K562 (cell line): Measurements from ENCODE around the gene MITF. TPM values are rescaled to one million over a fixed set of nuclear protein-coding genes. Genes with fewer than 3 reads are reported as not detected.

Experiments
- ATAC-seq: fragments of 200-7000 bp; cut with Tn5 transposase; 3 replicates; pipeline ENCODE4 v1.9.1; 2020; ENCODE audit warnings: moderate library complexity
- BruUV-seq: library from RNA; stranded (reverse); fragments of 400-500 nt; replicated peaks from 2 replicates; lab custom pipeline; 2021; lab: Mats Ljungman, UMichigan
- CTCF ChIA-PET: fragments of 300-600 bp; formaldehyde crosslinking; extraction: SDS; loops from one replicate; lab custom pipeline; 2021; ENCODE audit warnings: low intra/inter-chr PET ratio; lab: Yijun Ruan, JAX
- POLR2A ChIA-PET: fragments of 300-600, 350-650 bp; sonication (Branson Sonifier 250); formaldehyde crosslinking; extraction: SDS; loops from one replicate; lab custom pipeline; 2021; ENCODE audit warnings: antibody characterized with exemption, inconsistent platforms; lab: Yijun Ruan, JAX
- DNase-seq, 4 experiments: peaks; one replicate each; pipeline versions ENCODE4 v3.0.0 to v3.0.0-alpha.2; 2011 to 2018; ENCODE audit warnings: low spot score in 3 of 4, mixed read lengths in 3 of 4; ENCODE audit errors: extremely low read depth in 1 of 4
- FAIRE-seq: peaks from 2 replicates; lab custom pipeline; 2011; peaks lifted over from hg19 to GRCh38; lab: Jason Lieb, UNC
- H2AFZ ChIP-seq: 2 replicates; pipeline ENCODE4 v1.6.0; 2011; ENCODE audit warnings: low read depth, low read length, control low read depth, inconsistent platforms
- H3K27ac ChIP-seq: fragments of 200-600 bp; 3 replicates; pipeline ENCODE4 v1.8.0; 2011; ENCODE audit warnings: low read depth, mild to moderate bottlenecking, control low read depth, inconsistent platforms, low read length, moderate library complexity, mixed read lengths; ENCODE audit errors: extremely low read depth
- H3K27me3 ChIP-seq, 2 experiments: fragments of 300-600 bp in 1 of 2; 2 replicates in 1 of 2; 3 replicates in 1 of 2; pipeline versions ENCODE4 v1.6.0 to v1.8.0; 2011; ENCODE audit warnings: inconsistent platforms in 2 of 2, low read length in 2 of 2, mild to moderate bottlenecking in 1 of 2, mixed read lengths in 1 of 2, moderate library complexity in 1 of 2; ENCODE audit not compliant: control insufficient read depth in 2 of 2, insufficient read depth in 2 of 2
- H3K36me3 ChIP-seq: fragments of 300-600 bp; 3 replicates; pipeline ENCODE4 v1.8.0; 2011; ENCODE audit warnings: mild to moderate bottlenecking, low read length, inconsistent platforms; ENCODE audit not compliant: control insufficient read depth, insufficient read depth
- H3K4me1 ChIP-seq, 2 experiments: fragments of 200-600 bp in 1 of 2; replicated peaks in 1 of 2; 2 replicates in 1 of 2; 3 replicates in 1 of 2; pipeline versions ENCODE4 v1.5.1 to v1.8.0; 2011; ENCODE audit warnings: inconsistent platforms in 2 of 2, low read length in 2 of 2, mild to moderate bottlenecking in 1 of 2, mixed read lengths in 1 of 2, moderate library complexity in 1 of 2; ENCODE audit not compliant: control insufficient read depth in 2 of 2, insufficient read depth in 2 of 2
- H3K4me2 ChIP-seq: 2 replicates; pipeline ENCODE4 v1.6.1; 2011; ENCODE audit warnings: low read length, control low read depth, inconsistent platforms, mixed read lengths; ENCODE audit not compliant: insufficient read depth
- H3K4me3 ChIP-seq: fragments of 200-600 bp; sonication (generic), shearing (Covaris generic); 2 replicates; pipeline ENCODE4 v1.5.1; 2016; ENCODE audit warnings: control low read depth, inconsistent platforms
- H3K79me2 ChIP-seq: fragments of 200-600 bp; 3 replicates; pipeline ENCODE4 v1.8.0; 2011; ENCODE audit warnings: low read length, inconsistent platforms; ENCODE audit not compliant: control insufficient read depth, insufficient read depth
- H3K9ac ChIP-seq, 2 experiments: 2 replicates each; pipeline versions ENCODE4 v1.6.0 to v1.6.1; 2011; ENCODE audit warnings: low read depth in 2 of 2, low read length in 2 of 2, control low read depth in 1 of 2, inconsistent platforms in 1 of 2, mild to moderate bottlenecking in 1 of 2, mixed read lengths in 1 of 2; ENCODE audit not compliant: insufficient read depth in 1 of 2
- H3K9me1 ChIP-seq: one replicate; pipeline ENCODE4 v1.6.0; 2011; ENCODE audit warnings: inconsistent platforms, mild to moderate bottlenecking, low read length, moderate library complexity; ENCODE audit not compliant: control insufficient read depth, insufficient read depth
- H3K9me3 ChIP-seq: replicated peaks from 2 replicates; pipeline ENCODE4 v1.5.1; 2011; ENCODE audit warnings: low read depth, low read length, inconsistent platforms; ENCODE audit not compliant: control insufficient read depth, insufficient read depth
- H4K20me1 ChIP-seq: replicated peaks from 2 replicates; pipeline ENCODE4 v1.6.1; 2011; ENCODE audit warnings: low read length, inconsistent platforms, mixed read lengths; ENCODE audit not compliant: control insufficient read depth, insufficient read depth
- ARID4B ChIP-seq: sonication (generic); formaldehyde crosslinking; IDR thresholded peaks from 2 replicates; pipeline ENCODE4 v1.8.0; 2022; ENCODE audit warnings: mild to moderate bottlenecking, missing genetic modification reagents
- ATF1 ChIP-seq, 2 experiments: fragments of 450-650 bp in 1 of 2; IDR thresholded peaks; 2 replicates each; pipeline ENCODE4 v1.6.1; 2016; ENCODE audit warnings: missing compliant biosample characterization in 1 of 2, missing genetic modification characterization in 1 of 2
- E2F4 ChIP-seq: sonication (generic); formaldehyde crosslinking; IDR thresholded peaks from 2 replicates; pipeline ENCODE4 v1.8.0; 2022; ENCODE audit warnings: mild to moderate bottlenecking, low read depth, missing genetic modification reagents
- ELK3 ChIP-seq: fragments of 450-650 bp; formaldehyde crosslinking; IDR thresholded peaks from 2 replicates; pipeline ENCODE4 v1.4.0; 2020; ENCODE audit warnings: mild to moderate bottlenecking
- EWSR1 ChIP-seq: fragments of 450-650 bp; IDR thresholded peaks from 2 replicates; pipeline ENCODE4 v1.6.1; 2018; ENCODE audit warnings: borderline replicate concordance, mild to moderate bottlenecking, low read depth, moderate library complexity; ENCODE audit not compliant: partially characterized antibody
- KLF6 ChIP-seq: fragments of 250-450 bp; sonication (Bioruptor Pico); IDR thresholded peaks from 2 replicates; pipeline ENCODE4 v1.4.0; 2020; ENCODE audit warnings: mild to moderate bottlenecking, moderate library complexity, borderline replicate concordance
- MYBL2 ChIP-seq, 2 experiments: fragments of 450-650 bp in 1 of 2; sonication (generic) in 1 of 2; formaldehyde crosslinking in 1 of 2; IDR thresholded peaks; 2 replicates each; pipeline versions ENCODE4 v1.6.1 to v1.8.1; 2017 to 2022; ENCODE audit warnings: borderline replicate concordance in 1 of 2, inconsistent platforms in 1 of 2, low read depth in 1 of 2, mild to moderate bottlenecking in 1 of 2, missing genetic modification reagents in 1 of 2, moderate library complexity in 1 of 2
- NR2F6 ChIP-seq: fragments of 450-650 bp; formaldehyde crosslinking; IDR thresholded peaks from 2 replicates; pipeline ENCODE4 v1.4.0; 2020; ENCODE audit warnings: mild to moderate bottlenecking
- SREBF1 ChIP-seq: fragments of 150-350 bp; IDR thresholded peaks from 2 replicates; pipeline ENCODE4 v1.6.1; 2014; ENCODE audit warnings: antibody characterized with exemption, low read depth, low read length, borderline replicate concordance
- ZNF444 ChIP-seq: fragments of 250-450 bp; sonication (Bioruptor Pico); IDR thresholded peaks from 2 replicates; pipeline ENCODE4 v1.4.0; 2020; ENCODE audit warnings: mild to moderate bottlenecking, moderate library complexity
- ZNF511 ChIP-seq: sonication (generic); formaldehyde crosslinking; IDR thresholded peaks from 2 replicates; pipeline ENCODE4 v1.8.0; 2022; ENCODE audit warnings: mild to moderate bottlenecking, missing genetic modification reagents
- ZNF644 ChIP-seq: fragments of 200-800 bp; sonication (Bioruptor generic); IDR thresholded peaks from 2 replicates; pipeline ENCODE4 v1.6.1; 2016; ENCODE audit warnings: low read depth, missing genetic modification characterization, missing compliant biosample characterization
- WGBS: fragments of 100-300 bp; shearing (Covaris generic); methylation state at CpG from one replicate; pipeline ENCODE4 v1.1.6; 2016; ENCODE audit warnings: low coverage, mixed read lengths; ENCODE audit not compliant: insufficient coverage; ENCODE audit errors: missing lambda C conversion rate; 5-methylcytosine and 5-hydroxymethylcytosine counted together
- in situ Hi-C: fragments of 300-500 bp; cut with MboI; formaldehyde crosslinking; loops from 4 replicates; pipeline ENCODE4 v1.15.0; 2018; ENCODE audit warnings: inconsistent platforms, mixed read lengths
- intact Hi-C: fragments of 100-400 bp; cut with micrococcal nuclease; formaldehyde crosslinking; loops from 2 replicates; pipeline ENCODE4 v1.14.2; 2022
- polyA plus RNA-seq, 8 experiments: library from polyadenylated mRNA; depleted of rRNA in 4 of 8; stranded (reverse) in 5 of 8; unstranded in 3 of 8; fragments of >200 nt; fragmentation: Nextera tagmentation in 2 of 8; fragmentation: Illumina TruSeq in 1 of 8; extraction: Ambion mirVana in 2 of 8; extraction: Trizol in 1 of 8; gene quantifications; 2 replicates each; pipeline versions ENCODE4 v1.2.1 to v1.2.3, GENCODE V29; 2011 to 2014; ENCODE audit warnings: inconsistent platforms in 1 of 8, missing spikeins in 1 of 8
- total RNA-seq, 7 experiments: library from RNA; depleted of rRNA in 6 of 7; stranded (reverse); fragments of >200 nt in 6 of 7; fragmentation: Illumina TruSeq in 2 of 7; extraction: Trizol in 2 of 7; gene quantifications; 2 replicates each; pipeline versions ENCODE4 v1.2.1 to v1.2.3, GENCODE V29; 2011 to 2021; ENCODE audit warnings: low replicate concordance in 1 of 7

MITF gene
- total and polyA plus RNA-seq, 9 of the 15 experiments (the other 6 are each of a cell fraction or from before 2014, with no cell fraction given), result 5.6 to 14.9 (median 11.1) TPM

GRCh38 chr3:69987833-69988232 lies 248.6 kb downstream of the MITF start:
- 5% methylated on average over 6 of the region's 6 CpGs for WGBS
- Histone ChIP-seq H3K4me1 (no peaks in the 10 kb centered on the region; a peak in 1 of 5 replicates), H3K4me3 (no peak overlapping the region), H3K27me3 (peaks cover 5 to 11% of the 10 kb centered on the region in 2 experiments; a peak in 4 of 5 replicates), H3K9me1 (no peaks in the 10 kb centered on the region), H4K20me1 (no peaks in the 10 kb centered on the region), H3K4me2 (no peak overlapping the region), H3K9me3 (no peaks in the 10 kb centered on the region), H3K36me3 (no peaks in the 10 kb centered on the region), H3K79me2 (no peaks in the 10 kb centered on the region), H2AFZ (no peak overlapping the region), H3K9ac (no peak overlapping the region), H3K27ac (no peak overlapping the region)
- no peak for ATAC-seq
- no peak for FAIRE-seq
- BruUV-seq, result no TSS peak
- DNase-seq, result no peak
- intact Hi-C loops, result no loop called here
- in situ Hi-C loops, result no loop called here
- ChIA-PET POLR2A (no interaction called here), CTCF (no interaction called here)
- no peak for TF ChIP-seq ZNF444 (CRISPR knock-in tag)
- no peak for TF ChIP-seq SREBF1
- no peak for TF ChIP-seq ARID4B (CRISPR knock-in tag)
- TF ChIP-seq ZNF644 (tag), result no peak
- TF ChIP-seq ZNF511 (CRISPR knock-in tag), result no peak
- no peak for TF ChIP-seq EWSR1
- TF ChIP-seq NR2F6 (CRISPR knock-in tag), result no peak
- no peak for TF ChIP-seq E2F4 (CRISPR knock-in tag)
- TF ChIP-seq KLF6, result no peak
- no peak for TF ChIP-seq MYBL2 (IDR thresholded peaks at IDR 0.05; ENCODE audit: low read depth)
- no peak for TF ChIP-seq MYBL2 (CRISPR knock-in tag; IDR thresholded peaks at IDR 0.05; ENCODE audit: borderline replicate concordance)
- TF ChIP-seq ATF1 (CRISPR knock-in tag; IDR thresholded peaks at IDR 0.05), result no peak
- TF ChIP-seq ATF1 (tag; IDR thresholded peaks at IDR 0.05), result no peak
- TF ChIP-seq ELK3 (CRISPR knock-in tag), result no peak
